Fibroblast of skin of scalp (primary cell): ENCODE measurements around the gene HOXB9. TPM values are rescaled to one million over a fixed set of nuclear protein-coding genes. Genes with fewer than 3 reads are reported as not detected.

Experiments used
- DNase-seq: peaks from one replicate; pipeline ENCODE4 v3.0.0-alpha.2; 2013
- polyA plus RNA-seq, 2 experiments: library from polyadenylated mRNA; unstranded; fragments of 120-200 nt; gene quantifications; one replicate each; pipeline ENCODE4 v1.2.1, GENCODE V29; 2013; ENCODE audit not compliant: insufficient read length in 2 of 2

The HOXB9 gene
- not detected for polyA plus RNA-seq (2013, experiment 1 of 2; ENCODE audit: insufficient read length)
- 0.57 TPM for polyA plus RNA-seq (2013, experiment 2 of 2; ENCODE audit: insufficient read length)

DNA sequence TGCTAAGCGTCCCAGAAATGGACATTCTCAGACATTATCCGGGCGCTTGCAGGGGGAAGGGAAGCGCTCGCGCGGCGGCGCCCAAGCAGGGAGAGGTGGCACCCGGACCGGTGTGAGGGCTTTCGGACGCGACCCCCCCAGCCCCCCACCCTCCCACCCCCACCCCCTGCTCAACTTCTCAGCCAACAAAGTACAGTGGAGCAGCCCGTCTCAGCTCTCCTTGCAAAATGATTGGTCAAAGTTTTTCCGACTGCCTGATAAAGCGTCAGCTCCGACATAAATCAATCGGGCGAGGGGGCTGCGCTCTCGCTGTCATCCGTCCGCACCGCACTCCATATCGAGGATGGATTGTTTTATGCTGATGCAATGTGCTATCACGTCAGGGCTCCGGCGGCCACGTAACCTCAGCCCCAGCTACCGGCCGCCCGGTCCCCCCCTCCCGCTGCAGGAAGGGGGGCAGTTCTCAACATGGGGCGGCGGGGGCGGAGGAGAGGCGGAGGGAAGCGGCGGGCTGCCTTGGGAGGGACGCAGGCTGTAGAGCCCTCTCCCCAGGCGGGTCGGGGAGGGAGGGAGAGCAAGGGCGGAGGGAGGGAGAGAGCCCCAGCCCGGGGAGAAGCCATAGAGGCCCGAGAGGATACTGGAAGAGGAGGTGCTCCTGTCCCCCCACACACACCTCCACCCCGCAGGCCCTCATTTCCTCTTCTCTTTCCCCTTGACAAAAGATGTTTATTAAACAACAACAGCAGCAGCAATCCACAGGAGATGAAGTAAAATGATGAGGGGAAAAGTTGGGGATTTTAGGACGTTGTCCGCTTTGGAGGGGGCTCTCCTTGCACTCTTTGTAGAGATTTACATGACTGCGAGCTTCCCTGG, at the start of gene HOXB9:
Gene HOXB9 (minus strand): TSS at position 114 of the 873 bp plus-strand sequence. CDS start 89 bp downstream, at position 25.
- DNase-seq: peak; percentile 35

DNA sequence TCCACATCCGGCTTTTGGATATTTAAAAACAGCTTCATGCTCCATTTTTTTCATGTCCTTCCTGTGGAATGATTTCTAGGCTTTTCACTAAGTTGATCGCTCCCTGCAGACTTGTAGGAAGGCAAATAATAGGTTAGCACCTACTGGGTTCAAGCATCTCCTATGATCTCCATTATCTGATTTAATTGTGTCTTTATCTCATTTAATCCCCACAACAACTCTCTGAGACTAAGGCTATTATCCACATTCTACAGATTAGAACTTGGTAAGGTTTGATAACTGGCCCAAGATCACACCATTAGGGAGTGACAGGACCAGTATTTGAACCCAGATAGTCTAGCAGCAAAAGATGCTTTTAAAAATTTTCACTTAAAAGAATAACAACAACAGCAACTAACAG, 46.2 kb upstream of the HOXB9 start:
- no peak for DNase-seq

DNA sequence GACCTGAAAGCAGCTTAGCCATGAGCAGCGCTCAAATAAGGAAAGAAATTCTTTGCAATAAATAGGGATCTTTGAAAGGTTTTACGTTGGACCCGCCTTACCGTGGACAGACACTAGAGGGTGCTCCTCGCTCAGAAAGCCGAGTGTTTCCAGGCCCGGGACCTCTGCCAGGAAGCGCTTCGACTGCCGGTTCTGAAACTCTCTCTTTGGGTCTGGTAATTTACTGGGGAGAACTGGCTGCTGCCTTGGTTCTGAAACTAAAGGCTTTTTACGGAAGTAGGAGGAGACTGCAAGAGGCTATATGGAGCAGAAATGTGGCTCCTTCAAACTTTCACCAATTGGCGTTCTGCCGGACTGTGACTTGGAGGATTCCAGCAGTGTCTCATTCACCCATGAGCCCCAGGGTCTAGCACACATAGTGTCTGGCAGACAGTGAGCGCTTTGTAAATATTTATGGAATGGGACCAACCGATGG, 45.6 kb upstream of the HOXB9 start:
- DNase-seq: peak; percentile 77

DNA sequence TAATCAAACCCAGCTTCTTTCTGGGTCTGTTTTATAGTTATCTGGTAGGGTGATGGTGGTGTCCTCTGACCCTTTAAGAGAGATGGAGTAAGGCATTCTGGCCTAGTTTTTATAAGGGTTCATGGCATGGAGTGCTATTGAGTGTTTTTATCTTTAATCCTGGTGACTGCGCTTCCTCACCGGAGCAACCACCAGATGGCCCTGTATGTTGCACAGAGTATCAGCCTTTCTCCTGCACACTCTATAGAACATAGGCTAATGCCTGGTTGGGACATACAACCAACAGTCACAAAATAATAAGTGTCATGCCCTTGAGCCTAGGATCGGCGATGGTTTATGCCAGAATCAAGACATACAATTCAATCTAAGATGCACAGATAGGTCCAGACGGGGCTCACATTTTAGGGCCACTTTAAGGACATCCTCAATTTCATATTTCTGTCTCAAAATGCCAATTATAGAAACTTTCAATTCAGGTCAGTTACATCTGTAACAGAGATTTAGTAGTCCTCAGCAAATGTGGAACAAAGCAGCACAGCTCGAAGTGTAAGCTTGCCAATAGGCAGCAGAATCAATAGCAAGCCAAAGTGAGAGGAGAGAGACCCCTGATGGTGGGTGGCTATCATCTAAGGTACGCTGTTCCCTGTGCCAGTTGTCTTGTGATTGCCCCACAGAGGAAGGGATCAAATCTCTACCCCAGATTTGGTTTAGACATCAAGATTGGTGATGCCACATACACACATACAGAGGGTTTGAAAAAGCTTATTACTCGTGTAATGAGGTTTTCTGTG, 37.2 kb upstream of the HOXB9 start:
- DNase-seq: no peak

DNA sequence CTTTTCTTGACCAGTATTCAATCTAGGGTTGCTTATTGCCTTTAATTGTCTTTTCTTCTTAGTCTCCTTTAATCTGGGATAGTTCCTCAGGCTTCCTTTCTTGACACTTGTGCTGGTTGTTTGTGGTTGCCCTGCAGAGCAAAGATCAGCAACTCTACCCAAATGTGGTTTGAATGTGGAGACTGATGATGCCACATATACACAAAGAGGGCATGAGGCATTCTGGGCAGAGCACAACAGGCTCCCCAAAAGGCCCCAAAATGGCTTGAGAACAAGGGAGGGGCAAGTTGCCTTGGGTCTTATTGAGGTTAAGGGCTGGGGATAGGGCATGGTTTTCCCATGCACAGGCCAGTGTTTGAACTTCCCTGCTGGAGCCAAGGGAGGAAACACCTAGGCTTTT, 29.8 kb upstream of the HOXB9 start:
- DNase-seq: no peak

DNA sequence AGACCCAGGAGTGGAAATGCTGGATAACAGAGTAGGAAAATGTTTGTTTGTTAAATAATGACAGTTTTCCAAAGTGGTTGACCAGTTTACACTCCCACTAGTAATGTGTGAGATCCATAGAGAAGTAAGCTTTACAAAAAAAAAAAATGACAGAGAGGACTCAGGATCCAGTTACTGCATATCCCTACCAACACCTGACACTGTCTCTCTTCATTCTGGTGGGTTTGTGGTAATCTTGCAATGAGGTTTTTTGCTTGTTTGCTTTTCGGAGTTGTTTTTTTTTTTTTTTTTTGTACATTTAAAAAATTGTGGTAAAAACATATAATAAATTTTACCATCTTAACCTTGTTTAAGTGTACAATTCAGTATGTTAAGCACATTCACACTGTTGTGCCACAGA, 23.6 kb upstream of the HOXB9 start:
- DNase-seq: no peak

DNA sequence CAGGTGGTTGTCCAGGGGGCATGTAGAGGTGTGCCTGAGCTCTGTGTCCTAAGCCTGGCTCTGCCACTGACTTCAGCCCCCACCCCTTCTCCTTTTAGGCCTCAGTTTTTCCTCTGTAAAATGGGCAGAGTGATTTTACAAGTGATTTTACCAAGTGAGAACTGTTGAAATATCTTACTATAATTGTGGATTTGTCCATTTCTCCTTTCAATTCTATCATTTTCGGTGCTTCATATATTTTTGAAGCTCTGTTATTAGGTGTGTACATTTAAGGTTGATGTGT, 21.7 kb upstream of the HOXB9 start:
- no peak for DNase-seq

DNA sequence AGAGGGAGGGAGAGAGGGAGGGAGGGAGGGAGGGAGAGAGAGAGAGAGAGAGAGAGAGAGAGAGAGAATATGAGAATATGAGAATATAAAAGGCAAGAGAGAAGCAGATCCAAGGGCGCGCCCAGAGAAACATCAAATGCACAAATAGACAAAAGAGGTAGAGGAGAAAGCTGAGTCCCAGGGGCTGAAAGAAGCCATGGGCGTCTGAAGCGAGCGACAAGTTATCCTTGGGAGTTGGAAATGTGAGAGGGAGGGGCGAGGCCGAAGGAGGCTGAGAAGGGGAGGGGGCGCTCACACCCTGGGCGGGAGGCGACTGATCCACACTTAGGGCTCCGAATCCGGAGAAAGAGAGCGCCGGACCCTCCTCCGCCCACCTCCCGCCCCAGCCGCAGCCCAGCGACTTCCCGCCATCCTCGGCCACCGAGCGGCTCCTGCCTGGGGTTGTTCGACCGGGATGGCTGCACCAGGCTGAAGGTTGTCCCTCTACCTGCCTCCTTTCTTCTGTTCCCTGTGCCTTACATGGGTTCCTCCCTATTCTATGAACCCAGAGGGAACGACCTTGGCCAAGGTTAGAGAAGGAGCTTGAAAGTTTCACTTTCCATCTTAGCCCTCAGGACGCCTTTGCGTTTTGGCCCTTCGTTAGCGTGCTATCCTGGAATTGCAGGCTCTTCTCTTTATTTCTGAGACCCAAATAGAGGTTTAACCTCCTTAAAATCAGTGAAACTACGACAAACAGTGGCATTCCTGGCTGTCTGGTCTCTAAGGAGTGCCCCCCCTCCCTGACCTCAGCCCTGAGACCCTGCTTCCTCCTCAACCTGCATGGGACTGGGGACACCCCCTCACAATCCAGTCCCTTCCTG, 21.2 kb upstream of the HOXB9 start:
- DNase-seq: no peak

DNA sequence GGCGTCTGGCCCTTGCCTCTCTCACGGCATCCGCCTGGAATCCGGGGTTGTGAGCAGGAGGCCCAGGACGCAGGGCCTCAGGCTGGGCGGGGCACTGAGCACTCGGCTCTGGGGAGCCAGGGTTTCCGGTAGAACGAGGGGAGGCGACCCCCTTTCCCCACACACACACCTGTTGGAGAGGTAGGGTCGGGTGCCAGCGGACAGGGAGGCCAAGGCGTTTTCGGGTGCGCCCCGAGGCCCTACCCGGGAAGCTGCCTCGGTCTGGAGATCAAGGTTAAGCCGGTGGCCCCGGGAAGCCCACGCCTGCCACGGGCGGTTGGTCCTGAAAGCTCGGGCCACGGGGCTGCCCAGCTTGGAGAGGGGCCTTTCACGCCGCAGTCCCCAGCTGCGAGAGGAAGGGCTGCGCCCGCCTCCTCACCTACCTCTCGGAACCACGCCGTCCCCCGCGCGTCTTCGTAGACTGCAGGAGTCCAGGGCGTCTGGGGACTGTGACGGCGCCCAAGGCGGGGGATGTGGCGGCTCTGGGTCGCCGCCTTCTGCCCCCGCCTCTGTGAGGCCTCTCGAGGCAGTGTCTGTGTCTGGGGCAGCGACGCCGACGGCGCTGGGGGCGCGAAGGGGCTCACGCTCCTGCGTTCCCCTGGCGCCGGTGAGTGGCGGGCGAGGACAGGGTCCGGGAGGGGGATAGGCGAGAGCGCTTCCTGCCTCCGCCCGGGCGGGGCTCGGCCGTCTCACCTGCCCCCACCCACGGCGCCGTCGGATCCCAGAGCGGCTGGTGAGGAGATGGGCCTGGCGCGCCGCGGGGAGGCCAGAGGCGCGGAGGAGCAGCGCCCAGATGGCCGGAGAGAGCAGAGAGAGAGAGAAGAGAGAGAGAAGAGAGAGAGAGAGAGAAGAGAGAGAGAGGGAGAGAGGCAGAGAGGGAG, 20.3 kb upstream of the HOXB9 start:
- no peak for DNase-seq

DNA sequence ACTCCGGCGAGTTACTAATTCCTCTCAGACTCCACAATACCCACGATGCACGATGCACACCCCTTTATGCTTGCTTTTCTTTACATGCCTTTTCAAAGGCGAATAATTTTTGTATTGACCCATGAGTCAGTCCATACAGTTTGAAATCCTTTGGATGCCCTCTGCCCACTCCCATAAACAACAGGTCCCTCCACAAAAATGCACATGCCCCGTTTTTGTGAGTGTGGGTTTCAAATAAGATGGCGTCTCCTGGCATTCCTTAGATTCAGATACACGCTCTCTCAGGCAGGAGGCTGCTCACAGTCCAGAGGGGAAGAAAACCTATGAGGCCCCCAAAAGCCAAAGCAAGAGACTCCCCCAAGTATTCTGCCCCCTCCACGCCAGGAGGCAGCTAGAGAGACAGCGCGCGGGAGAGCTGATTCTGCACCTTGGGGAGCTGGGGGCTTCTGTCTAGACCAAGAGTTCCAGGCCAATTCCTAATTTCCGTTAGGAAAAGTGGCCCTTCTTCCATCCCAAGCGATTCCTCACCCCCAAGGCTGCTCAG, 19.6 kb upstream of the HOXB9 start:
- no peak for DNase-seq

DNA sequence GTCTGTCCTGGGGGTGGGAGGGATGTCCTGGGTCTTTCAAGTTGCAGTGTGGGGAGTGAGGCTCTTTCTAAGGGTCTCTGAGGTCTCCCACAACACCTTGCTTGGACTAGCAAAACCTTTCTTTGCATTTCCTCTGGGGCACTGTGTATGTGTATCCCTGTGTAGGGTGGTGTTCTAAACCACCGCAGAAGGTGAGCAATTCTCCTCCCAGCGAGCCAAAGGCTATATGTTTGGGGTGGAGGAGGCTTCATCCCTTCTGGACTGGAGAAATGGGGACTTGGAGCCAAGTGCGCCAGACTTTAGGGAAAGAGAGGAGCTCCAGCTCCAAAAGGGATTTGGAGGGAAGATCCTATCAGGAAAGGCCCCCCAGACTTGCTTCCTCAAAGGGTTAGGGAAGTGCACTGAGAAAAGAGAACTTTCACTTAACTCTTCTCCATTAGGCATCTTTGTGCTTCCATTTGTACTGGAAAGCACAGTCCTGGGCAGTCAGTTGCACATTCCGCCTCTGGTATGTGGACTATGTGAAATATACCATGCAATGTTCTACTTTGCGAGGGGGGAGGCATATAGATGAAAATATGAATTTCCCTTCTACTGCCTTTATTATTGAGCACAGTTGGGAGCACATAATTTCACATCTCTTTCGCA, 18.9 kb upstream of the HOXB9 start:
- peak; percentile 21 for DNase-seq

DNA sequence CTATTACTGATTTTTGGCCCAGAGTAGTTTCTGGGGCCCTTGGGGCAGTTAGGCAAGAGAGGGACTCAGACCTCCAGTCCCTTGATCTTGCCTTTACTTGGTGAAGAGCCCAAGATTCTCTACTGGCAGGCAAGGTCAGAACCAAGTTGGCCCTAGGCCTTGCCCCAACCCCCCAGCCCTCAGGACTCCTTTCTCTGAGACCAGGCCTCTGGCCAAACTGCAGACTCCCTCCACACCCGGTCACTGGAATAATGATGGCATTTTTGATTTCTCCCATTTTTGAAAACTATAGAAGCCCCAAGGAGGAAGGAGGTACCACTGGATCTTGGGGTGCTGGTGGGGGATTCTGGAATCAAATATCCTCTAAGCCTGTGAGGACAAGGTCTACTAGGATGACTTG, 18.0 kb upstream of the HOXB9 start:
- no peak for DNase-seq

DNA sequence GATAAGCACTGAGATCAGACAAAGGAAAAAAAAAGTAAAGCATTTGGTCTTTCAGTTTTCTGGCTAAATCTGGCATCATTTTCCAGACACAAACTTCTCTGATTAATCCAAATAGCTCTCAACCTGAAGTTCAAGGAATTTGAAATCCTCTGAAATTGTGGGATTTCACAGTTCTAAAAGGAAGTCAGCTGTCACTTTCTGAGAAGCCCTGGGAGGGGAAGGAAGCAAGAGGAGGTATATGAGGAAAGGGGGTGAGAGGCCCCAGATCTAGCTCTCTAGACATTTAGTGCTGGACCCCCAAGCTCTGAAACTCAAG, 17.5 kb upstream of the HOXB9 start:
- no peak for DNase-seq

DNA sequence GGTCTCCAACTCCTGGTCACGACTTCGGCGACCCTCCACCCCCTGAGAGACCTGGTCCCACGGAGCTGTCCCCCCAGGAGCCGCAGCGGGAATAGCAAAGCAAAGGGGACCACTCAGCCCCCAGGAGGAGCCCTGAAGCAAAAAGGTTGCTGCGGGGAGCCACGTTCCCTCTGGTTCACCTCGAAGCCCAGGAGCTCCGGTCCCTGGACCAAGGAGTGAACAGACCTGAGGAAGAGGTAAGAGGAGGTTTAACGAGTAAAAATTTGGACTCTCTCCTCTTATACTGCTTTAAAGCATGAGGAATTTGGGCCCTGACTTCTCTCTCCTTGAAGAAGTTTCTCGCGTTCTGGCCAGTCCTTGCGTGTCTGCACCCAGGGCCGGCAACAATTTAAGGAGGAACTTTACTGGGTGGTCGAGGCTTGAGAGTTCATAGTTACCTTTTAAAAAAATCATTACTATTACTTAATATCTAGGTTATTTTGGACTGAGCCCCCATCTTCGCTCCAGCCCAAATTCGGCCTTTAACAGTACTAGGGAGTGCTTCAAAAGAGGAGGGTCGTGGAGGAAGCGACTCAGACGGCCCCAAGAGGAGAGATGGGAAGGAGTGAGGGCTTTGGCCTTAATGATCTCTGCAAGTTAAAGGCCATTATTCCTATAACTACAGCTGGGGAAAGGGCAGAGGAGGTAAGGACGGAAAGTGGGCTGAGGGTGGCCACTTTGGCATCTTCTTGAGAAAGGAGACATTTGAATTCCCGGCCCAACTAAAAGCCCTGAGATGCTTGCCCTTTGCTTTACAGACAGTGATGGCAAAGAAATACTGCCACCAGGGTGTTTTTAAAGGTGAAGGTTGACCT, 16.9 kb upstream of the HOXB9 start:
- no peak for DNase-seq

DNA sequence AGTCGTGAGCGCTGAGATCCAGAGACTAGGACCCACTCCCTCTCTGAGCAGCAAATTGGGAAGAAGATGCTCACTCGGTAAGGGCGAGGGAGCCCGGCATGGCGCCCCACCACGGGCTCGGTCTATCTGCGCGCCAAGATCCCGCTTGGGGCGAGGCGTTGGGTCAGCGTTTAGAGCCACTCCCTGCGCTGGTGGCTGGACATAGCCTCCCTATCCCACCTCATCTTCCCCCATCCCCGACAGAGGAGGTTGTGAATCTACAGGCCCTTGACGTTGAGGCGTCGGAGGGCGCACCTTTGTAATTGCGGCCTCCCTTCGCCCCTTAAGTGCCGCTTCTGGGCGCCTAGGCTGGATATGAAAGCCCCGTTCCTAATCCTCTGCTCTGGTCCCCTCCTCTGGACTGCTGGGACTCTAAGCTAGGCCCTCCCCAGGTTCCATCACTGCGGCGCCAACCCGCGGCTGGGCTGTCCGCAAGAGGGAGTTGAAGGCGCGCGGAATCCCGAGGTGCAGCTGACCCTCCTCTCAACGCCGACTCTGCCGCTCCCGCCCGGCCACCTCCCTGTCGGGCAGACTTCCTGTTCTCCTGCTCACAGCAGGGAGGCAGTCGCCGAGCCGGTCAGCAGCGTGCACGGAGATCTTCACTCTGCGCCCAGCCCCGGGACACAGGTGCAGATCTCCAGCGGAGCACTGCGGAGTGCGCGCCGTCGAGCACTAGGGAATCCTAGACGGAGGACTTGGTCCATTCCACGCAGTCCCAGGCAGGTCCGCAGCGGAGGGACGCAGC, 16.1 kb upstream of the HOXB9 start:
- no peak for DNase-seq

DNA sequence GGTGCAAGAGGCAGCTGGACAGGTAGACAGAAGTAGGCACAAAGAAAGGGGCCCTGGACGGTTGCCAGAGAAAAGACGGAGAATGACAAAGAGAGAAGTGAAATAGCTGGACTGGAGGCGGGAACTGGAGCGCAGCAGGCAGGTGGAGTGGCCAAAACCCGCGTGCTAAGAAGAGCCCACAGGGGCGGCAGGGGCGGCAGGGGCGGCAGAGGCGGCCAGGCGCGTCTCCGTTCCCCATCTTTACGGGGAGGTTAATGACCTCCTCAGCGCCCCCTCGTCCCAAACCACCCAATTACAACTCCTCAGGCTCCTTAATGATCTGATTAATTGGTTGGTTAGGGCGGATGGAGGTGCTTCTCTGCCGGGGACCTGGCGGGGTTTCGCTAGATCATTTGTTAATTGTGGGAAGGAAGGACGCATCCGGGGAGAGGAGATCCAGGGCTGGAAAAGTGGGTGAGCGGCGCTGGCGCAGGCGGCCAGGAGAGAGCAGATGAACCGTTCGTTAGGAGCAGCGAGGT, 15.4 kb upstream of the HOXB9 start:
- no peak for DNase-seq

DNA sequence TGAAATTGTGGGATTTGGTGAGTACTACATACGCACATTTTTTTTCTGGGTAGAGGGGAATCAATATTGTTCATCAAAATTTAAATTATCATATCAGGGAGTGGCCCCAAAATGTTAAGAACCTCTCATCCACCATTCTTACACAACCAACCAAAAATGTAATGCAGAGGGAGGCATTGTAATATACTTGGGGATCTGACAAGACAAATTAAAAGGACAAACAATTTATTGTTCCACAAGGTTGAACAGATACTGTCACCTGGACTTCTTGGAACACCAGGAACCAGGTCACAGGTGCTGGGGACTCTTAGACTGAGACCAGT, 14.7 kb upstream of the HOXB9 start:
- DNase-seq: no peak

DNA sequence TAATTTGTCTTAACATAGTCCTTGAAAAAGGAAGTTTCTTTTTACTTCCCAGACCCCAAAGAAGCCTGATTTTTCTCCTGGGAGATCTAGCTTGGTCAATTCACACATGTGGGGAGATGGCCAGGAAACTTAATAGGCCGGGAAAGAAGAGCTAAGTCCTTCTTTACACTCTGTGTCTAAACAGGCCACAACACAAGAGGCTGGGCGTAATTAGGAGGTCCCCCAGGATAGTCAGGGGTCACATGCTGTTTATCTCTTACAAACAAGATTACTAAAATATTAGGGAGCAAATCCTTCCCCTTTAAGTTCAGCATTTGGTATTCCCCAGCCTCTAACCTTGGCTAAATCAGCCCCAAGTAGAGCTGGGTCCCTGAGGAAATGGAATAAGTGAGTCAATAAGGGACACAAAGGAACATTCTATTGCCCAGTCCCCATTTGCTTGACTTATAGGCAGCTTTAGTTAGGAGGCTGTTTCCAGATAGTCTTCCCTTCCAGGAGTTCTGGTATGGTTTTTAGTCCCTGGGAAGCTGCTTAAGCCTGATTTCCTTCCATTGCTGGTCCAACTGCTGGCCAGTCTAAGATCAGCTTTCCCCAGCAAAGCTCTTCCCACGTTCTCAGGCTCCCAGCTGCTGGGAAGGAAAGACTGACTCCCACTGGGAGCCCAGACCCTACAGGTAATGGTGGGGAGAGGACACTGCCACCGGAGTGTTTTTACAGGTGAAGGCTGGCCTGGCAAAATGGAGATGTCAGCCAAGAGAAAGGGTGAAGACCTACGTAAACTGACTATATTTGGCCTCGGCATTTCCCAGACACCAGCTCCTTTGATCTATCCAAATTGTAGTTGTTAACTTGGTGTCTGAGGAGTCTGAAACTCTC, 14.1 kb upstream of the HOXB9 start:
- DNase-seq: no peak
